OCI-LY3 (cell line): ENCODE data around the gene TUBB4B.

Source experiments
- H2AFZ ChIP-seq: fragments of 200-600, 300-600 bp; shearing (Covaris generic); 2 replicates; pipeline ENCODE4 v1.6.0; 2014; ENCODE audit warnings: antibody characterized with exemption, low read depth, low read length
- H3K27ac ChIP-seq: fragments of 200-600, 300-600 bp; sonication (generic); 2 replicates; pipeline ENCODE4 v1.5.1; 2014; ENCODE audit warnings: mild to moderate bottlenecking, low read length, moderate library complexity, mixed read lengths
- H3K27me3 ChIP-seq: fragments of 200-600, 300-600 bp; sonication (generic); 2 replicates; pipeline ENCODE4 v1.6.1; 2014; ENCODE audit warnings: low read depth, low read length, mixed read lengths
- H3K36me3 ChIP-seq: fragments of 200-600, 300-600 bp; sonication (generic); replicated peaks from 2 replicates; pipeline ENCODE3; 2014; ENCODE audit warnings: low read depth, low read length, mixed read lengths
- H3K4me1 ChIP-seq: fragments of 300-600, 200-600 bp; sonication (generic); 2 replicates; pipeline ENCODE4 v1.6.1; 2014; ENCODE audit warnings: low read length, mixed read lengths
- H3K4me2 ChIP-seq: fragments of 200-600, 300-600 bp; sonication (generic); 2 replicates; pipeline ENCODE4 v1.6.1; 2014; ENCODE audit warnings: low read length, mixed read lengths
- H3K4me3 ChIP-seq: fragments of 300-600, 200-600 bp; sonication (generic); 2 replicates; pipeline ENCODE4 v1.5.1; 2014; ENCODE audit warnings: antibody characterized with exemption, mild to moderate bottlenecking, low read length, moderate library complexity
- H3K79me2 ChIP-seq: fragments of 300-600, 200-600 bp; shearing (Covaris generic); 2 replicates; pipeline ENCODE4 v1.6.1; 2014; ENCODE audit warnings: mild to moderate bottlenecking, low read length, mixed read lengths
- H3K9ac ChIP-seq: fragments of 300-600, 200-600 bp; shearing (Covaris generic); 2 replicates; pipeline ENCODE4 v1.6.0; 2014; ENCODE audit warnings: mild to moderate bottlenecking, low read length, moderate library complexity
- H3K9me3 ChIP-seq: fragments of 200-600, 300-600 bp; shearing (Covaris generic); 2 replicates; pipeline ENCODE4 v1.6.1; 2014; ENCODE audit warnings: low read length, mixed read lengths; ENCODE audit not compliant: insufficient read depth
- H4K20me1 ChIP-seq: fragments of 200-600, 300-600 bp; sonication (generic); 2 replicates; pipeline ENCODE4 v1.6.1; 2016; ENCODE audit warnings: low read length, mixed read lengths; ENCODE audit not compliant: insufficient read depth
- CTCF ChIP-seq: fragments of 200-600, 300-600 bp; sonication (generic); IDR thresholded peaks from 2 replicates; pipeline ENCODE4 v1.5.1; 2014; ENCODE audit warnings: antibody characterized with exemption, low read length, low read depth
- EZH2phosphoT487 ChIP-seq: fragments of 200-600 bp; shearing (Covaris generic); IDR thresholded peaks from 2 replicates; pipeline ENCODE4 v1.6.1; 2018; ENCODE audit warnings: antibody characterized with exemption, mixed run types, low read depth

TUBB4B gene

GRCh38 chr9:137232510-137232909 lies 8.6 kb upstream of the TUBB4B start:
- Histone ChIP-seq H2AFZ (no peak overlapping the region), H3K4me3 (no peak overlapping the region), H3K9me3 (no peaks in the 10 kb centered on the region), H3K9ac (no peak overlapping the region), H4K20me1 (no peaks in the 10 kb centered on the region), H3K27me3 (0 out of 2 replicates have a peak, but pooled peaks cover 2% of the 10 kb centered on the region), H3K36me3 (no peaks in the 10 kb centered on the region), H3K4me1 (peaks cover 35% of the 10 kb centered on the region), H3K4me2 (no peak overlapping the region), H3K27ac (no peak overlapping the region), H3K79me2 (0 out of 2 replicates have a peak, but pooled peaks cover 4% of the 10 kb centered on the region)
- no peak for TF ChIP-seq CTCF

GRCh38 chr9:137233143-137233980 lies 7.7 kb upstream of the TUBB4B start:
- H3K79me2 ChIP-seq: peaks cover 8% of the 10 kb centered on the region
- no peaks in the 10 kb centered on the region for H3K36me3 ChIP-seq
- H2AFZ ChIP-seq: no peak overlapping the region
- H3K27me3 ChIP-seq: 0 out of 2 replicates have a peak, but pooled peaks cover 2% of the 10 kb centered on the region
- H3K27ac ChIP-seq: no peak overlapping the region
- H3K9ac ChIP-seq: no peak overlapping the region
- H3K4me2 ChIP-seq: no peak overlapping the region
- TF ChIP-seq EZH2phosphoT487 (no peak), CTCF (no peak)
- H3K4me1 ChIP-seq: peaks cover 41% of the 10 kb centered on the region
- H3K9me3 ChIP-seq: no peaks in the 10 kb centered on the region
- H4K20me1 ChIP-seq: no peaks in the 10 kb centered on the region
- H3K4me3 ChIP-seq: no peak overlapping the region

DNA sequence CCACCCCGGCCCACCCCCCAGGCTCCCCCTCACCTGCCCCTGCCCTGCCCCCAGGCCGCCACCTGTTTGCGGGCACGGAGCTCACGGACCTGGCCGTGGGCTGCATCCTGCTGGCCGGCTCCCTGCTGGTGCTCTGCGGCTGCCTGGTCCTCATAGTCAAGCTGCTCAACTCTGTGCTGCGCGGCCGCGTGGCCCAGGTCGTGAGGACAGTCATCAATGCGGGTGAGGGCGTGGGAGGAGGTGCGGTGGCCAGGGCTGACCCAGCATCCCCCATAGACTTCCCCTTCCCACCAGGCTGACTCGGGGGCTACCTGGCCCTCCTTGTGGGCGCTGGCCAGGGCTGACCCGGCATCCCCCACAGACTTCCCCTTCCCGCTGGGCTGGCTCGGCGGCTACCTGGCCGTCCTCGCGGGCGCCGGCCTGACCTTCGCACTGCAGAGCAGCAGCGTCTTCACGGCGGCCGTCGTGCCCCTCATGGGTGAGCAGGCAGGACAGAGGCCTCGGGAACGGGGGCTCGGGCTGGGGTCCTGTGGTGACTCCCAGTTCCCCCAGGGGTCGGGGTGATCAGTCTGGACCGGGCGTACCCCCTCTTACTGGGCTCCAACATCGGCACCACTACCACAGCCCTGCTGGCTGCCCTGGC lies 6.9 kb upstream of the TUBB4B start:
- Histone ChIP-seq H3K4me1 (peaks cover 42% of the 10 kb centered on the region), H3K4me2 (peak overlapping the region; percentile 96), H3K9ac (peak overlapping the region; percentile 63; the same call in 1 of the 2 replicates), H4K20me1 (no peaks in the 10 kb centered on the region), H3K27me3 (0 out of 2 replicates have a peak, but pooled peaks cover 2% of the 10 kb centered on the region), H3K9me3 (no peaks in the 10 kb centered on the region), H3K4me3 (peak overlapping the region; percentile 82), H3K27ac (no peak overlapping the region), H3K79me2 (peaks cover 16% of the 10 kb centered on the region), H3K36me3 (no peaks in the 10 kb centered on the region), H2AFZ (no peak overlapping the region)
- no peak for TF ChIP-seq EZH2phosphoT487
- TF ChIP-seq CTCF: no peak

DNA sequence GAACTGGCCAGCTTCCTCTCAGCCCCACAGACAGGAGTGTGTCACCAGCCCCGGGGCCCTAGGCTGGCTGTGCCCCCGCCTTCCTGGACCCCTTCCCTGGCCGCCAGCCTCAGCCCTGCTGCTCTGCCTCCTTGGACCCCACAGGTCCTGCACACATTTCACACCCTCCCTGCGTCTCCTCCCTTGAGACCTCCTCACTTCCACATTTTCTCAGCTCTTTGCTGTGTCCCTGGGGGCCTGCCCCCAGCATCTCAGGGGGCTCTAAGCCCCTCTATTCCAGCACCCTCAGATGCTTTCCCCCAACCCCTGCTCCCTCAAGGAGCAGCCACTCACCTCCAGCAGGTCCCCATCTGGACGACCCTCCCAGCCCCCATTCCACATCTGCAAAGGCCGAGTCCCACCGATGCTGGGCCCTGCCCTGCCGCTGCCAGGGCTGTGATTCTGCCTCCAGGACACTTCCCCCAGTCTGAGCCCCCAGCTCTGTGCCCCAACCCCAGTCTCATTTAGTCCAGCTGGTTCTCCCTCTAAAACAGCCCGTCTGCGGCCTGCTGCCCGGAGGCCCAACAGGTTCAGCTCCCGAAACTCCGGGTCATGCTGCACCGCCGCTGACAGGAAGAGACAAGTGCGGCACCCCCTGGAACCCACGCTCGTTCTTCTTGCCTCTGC lies 6.2 kb upstream of the TUBB4B start:
- Histone ChIP-seq H3K36me3 (no peaks in the 10 kb centered on the region), H3K4me1 (peaks cover 42% of the 10 kb centered on the region), H2AFZ (no peak overlapping the region), H3K4me2 (peak overlapping the region; percentile 96), H3K27me3 (0 out of 2 replicates have a peak, but pooled peaks cover 2% of the 10 kb centered on the region), H3K9me3 (no peaks in the 10 kb centered on the region), H3K9ac (peak overlapping the region; percentile 63), H3K4me3 (peak overlapping the region; percentile 82), H3K27ac (peak overlapping the region; percentile 34), H4K20me1 (no peaks in the 10 kb centered on the region), H3K79me2 (peaks cover 24% of the 10 kb centered on the region)
- TF ChIP-seq EZH2phosphoT487 (no peak), CTCF (no peak)
